Measurements from ENCODE around the gene TIMP3.

- TF ChIP-seq EP300 (IDR thresholded peaks at IDR 0.05) = no peak
- TF ChIP-seq, protein P1, sequence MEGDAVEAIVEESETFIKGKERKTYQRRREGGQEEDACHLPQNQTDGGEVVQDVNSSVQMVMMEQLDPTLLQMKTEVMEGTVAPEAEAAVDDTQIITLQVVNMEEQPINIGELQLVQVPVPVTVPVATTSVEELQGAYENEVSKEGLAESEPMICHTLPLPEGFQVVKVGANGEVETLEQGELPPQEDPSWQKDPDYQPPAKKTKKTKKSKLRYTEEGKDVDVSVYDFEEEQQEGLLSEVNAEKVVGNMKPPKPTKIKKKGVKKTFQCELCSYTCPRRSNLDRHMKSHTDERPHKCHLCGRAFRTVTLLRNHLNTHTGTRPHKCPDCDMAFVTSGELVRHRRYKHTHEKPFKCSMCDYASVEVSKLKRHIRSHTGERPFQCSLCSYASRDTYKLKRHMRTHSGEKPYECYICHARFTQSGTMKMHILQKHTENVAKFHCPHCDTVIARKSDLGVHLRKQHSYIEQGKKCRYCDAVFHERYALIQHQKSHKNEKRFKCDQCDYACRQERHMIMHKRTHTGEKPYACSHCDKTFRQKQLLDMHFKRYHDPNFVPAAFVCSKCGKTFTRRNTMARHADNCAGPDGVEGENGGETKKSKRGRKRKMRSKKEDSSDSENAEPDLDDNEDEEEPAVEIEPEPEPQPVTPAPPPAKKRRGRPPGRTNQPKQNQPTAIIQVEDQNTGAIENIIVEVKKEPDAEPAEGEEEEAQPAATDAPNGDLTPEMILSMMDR (IDR thresholded peaks at IDR 0.05) = no peak
- TF ChIP-seq POLR2A (IDR thresholded peaks at IDR 0.05) = no peak
Observed at GRCh38 chr22:32824531-32825312, 23.2 kb downstream of the TIMP3 start.

Data from tibial nerve (tissue), 4 donors.